DND-41 (cell line): ENCODE data around the gene CELF5.
"Not testable (repeated sequence)": the region's sequence is repeated elsewhere in the genome, so short reads cannot be mapped to it uniquely, and the experiment has no call there.

Experiments used
- CTCF ChIP-seq: IDR thresholded peaks from 2 replicates; pipeline ENCODE4 v1.5.1; 2012; ENCODE audit warnings: borderline replicate concordance, low read length, moderate library complexity, mild to moderate bottlenecking; ENCODE audit not compliant: poor library complexity, severe bottlenecking; ENCODE audit errors: extremely low read depth
- EZH2 ChIP-seq: IDR thresholded peaks from 3 replicates; pipeline ENCODE4 v1.6.1; 2012; ENCODE audit warnings: borderline replicate concordance, low read depth, mild to moderate bottlenecking, moderate library complexity, low read length, inconsistent platforms; ENCODE audit not compliant: severe bottlenecking

GRCh38 chr19:3334749-3335430, 110.4 kb downstream of the CELF5 start:
- TF ChIP-seq CTCF, EZH2: not testable (repeated sequence)
